GM12874 (cell line): ENCODE data around the gene MLXIP.

Experiments used
- TF ChIP-seq, protein P1 (sequence below): IDR thresholded peaks from 2 replicates; pipeline ENCODE4 v1.5.1; 2011; ENCODE audit warnings: low read depth, mild to moderate bottlenecking, control low read depth, low read length, moderate library complexity; ENCODE audit not compliant: insufficient read depth

The MLXIP gene

DNA sequence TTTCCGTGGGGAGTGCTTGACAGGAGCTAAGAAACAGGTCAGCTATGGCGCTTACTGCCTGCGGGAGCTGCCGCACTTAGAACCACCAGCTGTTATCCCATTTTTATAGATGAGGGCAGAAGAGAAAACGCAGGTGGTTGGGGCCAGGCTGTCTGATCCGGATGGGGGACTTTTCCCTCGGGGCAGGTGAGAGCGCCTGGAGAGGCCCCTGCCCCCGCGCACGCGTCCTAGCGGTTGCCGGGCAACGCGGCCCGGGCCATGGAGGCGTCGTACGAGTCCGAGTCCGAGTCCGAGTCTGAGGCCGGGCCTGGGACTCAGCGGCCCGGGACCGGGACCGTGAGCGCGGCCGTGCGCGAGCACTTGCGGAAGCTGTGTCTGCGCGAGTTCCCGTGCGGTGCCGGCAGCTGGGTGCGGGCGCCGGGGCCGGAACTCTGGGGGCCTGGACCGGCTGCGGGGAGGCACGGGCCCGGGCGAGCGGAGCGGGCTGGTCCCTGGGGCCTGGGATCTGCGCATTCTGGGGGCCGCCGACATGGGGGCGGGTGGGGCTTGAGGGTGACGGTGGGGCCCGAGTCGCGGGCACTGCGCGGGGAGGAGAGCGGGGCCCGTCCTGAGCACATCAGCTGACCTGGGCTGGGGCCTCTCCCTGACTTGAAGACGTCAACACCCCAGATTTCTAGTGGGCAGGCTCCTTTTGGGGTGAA is 104.5 kb downstream of the MLXIP start, which contains the start of gene LRRC43:
Gene LRRC43, plus strand, starts transcription at position 237 of the 701 bp plus-strand sequence. Its CDS starts 22 bp downstream, at position 259.
- TF ChIP-seq, protein P1, sequence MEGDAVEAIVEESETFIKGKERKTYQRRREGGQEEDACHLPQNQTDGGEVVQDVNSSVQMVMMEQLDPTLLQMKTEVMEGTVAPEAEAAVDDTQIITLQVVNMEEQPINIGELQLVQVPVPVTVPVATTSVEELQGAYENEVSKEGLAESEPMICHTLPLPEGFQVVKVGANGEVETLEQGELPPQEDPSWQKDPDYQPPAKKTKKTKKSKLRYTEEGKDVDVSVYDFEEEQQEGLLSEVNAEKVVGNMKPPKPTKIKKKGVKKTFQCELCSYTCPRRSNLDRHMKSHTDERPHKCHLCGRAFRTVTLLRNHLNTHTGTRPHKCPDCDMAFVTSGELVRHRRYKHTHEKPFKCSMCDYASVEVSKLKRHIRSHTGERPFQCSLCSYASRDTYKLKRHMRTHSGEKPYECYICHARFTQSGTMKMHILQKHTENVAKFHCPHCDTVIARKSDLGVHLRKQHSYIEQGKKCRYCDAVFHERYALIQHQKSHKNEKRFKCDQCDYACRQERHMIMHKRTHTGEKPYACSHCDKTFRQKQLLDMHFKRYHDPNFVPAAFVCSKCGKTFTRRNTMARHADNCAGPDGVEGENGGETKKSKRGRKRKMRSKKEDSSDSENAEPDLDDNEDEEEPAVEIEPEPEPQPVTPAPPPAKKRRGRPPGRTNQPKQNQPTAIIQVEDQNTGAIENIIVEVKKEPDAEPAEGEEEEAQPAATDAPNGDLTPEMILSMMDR = no peak

DNA sequence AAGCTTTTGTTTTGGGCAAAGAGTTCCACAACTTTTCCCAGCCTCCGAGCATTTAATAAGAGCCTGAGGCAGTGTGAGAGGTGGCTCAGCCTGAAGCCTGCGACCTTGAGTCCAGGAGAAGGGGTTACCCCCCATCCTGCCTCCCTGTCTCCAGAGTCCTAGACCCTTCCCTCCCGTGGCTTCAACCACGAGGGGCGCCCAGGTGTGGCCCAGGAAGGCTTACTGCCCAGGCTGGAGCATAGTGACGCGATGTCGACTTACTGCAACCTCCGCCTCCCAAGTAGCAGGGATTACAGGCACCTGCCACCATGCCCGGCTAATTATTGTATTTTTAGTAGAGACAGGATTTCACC is 105.0 kb downstream of the MLXIP start:
- TF ChIP-seq, protein P1 = no peak

DNA sequence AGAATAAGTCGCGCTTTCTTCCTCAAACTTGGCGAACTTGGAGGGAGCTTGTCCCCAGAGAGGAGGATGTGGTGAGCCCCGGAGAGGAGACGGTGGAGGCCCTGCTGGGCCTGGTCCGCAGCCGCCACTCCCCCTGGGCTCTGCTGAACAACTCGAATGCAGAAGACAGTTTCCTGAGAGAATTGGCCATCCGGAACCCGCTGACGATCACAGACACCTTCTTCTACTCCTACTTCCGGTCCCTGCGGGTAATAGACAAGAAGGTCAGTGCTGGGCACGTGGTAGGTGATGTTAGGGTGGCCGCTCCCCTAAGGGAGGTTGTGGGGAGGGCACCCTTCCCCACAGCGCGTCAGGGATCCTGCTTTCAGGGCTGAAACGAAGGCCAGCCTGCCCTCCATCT is 106.0 kb downstream of the MLXIP start:
- TF ChIP-seq, protein P1 = no peak

DNA sequence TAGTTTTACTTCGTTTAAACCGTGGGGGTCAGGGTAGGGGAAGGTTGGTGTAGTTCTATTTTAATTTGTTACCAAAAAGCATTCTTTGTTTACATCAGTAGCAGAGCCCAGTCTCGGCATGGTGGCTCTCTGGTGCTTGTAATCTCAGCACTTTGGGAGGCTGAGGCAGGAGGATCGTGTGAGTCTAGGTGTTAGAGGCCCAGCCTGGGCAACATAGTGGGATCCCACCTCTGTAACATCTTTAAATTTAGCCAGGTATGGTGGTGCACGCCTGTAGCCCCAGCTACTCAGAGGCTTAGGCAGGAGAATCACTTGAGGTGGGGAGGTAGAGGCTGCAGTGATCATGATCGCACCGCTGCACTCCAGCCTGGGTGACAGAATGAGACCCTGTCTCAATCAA is 106.5 kb downstream of the MLXIP start:
- TF ChIP-seq, protein P1 = no peak

DNA sequence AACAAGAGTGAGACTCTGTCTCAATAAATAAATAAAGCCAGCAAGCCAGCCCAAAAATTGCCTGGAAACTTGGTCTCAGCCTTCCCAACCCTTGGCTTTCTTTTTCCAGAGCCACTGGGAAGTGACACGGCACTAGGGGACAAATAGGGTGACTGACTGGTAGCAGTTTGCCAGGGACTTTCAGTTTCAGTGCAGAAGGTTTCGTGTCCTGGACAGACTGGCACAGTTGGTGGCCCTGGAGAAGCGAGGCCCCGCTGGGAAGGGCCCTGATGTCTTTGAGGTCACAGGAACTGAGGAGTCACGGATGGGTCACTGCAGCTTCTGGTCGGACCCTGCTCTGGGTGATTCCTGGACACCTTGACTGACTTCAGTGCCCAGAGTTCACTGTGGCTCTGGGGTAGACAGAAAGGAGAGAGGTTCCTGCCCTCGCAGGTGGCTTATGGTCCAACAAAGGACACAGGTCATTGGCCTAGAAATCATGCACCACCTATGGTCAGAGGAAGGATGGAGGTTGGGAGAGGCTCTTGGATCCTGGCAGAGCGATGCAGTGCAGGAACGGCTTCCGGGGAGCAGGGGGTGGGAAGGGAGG is 107.0 kb downstream of the MLXIP start:
- TF ChIP-seq, protein P1 = no peak

DNA sequence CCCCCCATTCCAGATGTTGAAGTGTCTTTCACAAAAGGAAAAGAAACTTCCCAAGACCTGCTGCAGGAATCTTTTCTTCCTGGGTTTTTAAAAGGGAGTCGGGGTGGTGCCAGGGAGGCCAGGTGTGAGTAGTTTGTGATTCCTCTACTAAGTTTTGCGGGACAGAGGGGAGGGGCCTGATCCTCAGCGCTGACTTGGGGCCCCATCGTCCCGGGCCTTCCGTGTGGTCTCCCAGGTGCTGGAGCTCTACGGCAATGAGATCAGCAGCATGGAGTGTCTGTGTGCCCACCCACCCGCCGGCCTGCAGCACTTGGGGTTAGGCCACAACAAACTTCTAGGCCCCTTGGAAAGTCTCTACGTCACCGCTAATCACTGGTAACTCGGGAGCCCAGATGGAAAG is 108.9 kb downstream of the MLXIP start:
- TF ChIP-seq, protein P1 = no peak

DNA sequence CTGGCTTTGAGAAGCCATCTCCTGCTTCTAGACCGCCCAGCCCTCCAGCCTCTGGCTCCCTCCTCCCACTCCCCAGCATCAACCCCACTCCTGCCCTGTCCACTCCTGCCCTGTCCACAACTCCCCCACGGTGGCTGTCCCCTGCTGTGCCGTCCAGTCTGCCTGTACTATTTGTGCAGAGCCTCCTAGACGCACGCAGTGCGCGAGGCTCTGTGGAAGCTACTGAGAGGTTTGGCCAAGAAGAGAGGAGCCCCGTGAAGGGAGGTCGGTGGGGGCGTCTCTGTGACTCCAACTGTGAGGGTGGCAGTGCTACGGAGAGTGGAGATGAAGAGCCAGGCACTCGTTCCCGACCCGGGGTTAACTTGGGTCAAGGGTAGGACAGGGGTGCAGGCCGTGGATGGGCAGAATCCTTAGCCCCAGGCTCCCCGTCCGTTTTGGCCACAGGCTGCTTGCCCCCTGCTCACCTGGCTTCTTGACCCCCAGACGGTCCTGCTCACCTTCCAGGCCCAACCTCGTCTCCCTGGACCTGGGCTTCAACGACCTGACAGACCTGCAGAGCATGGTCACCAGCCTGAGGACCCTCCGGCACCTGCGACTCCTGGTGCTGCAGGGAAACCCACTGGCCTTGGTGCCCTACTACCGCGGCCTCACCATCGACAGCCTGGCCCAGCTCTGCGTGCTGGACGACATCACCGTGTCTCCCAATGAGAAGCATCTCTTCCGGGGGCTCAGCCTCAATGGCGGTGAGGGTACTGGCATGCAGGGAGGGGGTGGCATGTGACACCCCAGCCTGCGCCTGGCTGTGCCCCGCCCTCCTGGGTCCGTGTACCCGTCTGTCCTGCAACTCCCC is 111.3 kb downstream of the MLXIP start:
- TF ChIP-seq, protein P1 = no peak
